Adrenal gland (tissue), 12 donors: ENCODE data around the gene HHIPL1. TPM values are rescaled to one million over a fixed set of nuclear protein-coding genes. Genes with fewer than 3 reads are reported as not detected.

Source experiments
- DNase-seq, 7 donors: peaks; one replicate each; pipeline ENCODE4 v3.0.0-alpha.2; 2019 to 2020
- H3K27ac ChIP-seq, 5 donors: fragments of 200-600 bp; sonication (generic) in 4 of 5; 1 replicate in 3 of 5; 2 replicates in 2 of 5; pipeline versions ENCODE4 v1.5.1 to v1.8.0; 2016 to 2020; ENCODE audit warnings: mild to moderate bottlenecking in 1 of 5
- H3K27me3 ChIP-seq: fragments of 200-600 bp; 2 replicates; pipeline ENCODE4 v1.8.0; 2021
- H3K36me3 ChIP-seq, 2 donors: fragments of 200-600 bp; replicated peaks in 1 of 2; 1 replicate in 1 of 2; 2 replicates in 1 of 2; pipeline versions ENCODE4 v1.5.1 to v1.8.0; 2018 to 2022
- H3K4me1 ChIP-seq, 2 donors: fragments of 200-600 bp; replicated peaks in 1 of 2; 1 replicate in 1 of 2; 2 replicates in 1 of 2; pipeline versions ENCODE4 v1.5.1 to v1.8.0; 2018 to 2021
- H3K4me3 ChIP-seq, 4 donors: fragments of 200-600 bp; sonication (generic) in 3 of 4; one replicate each; pipeline ENCODE4 v1.5.1; 2016 to 2018
- H3K9me3 ChIP-seq, 3 donors: fragments of 200-600 bp; sonication (generic) in 1 of 3; replicated peaks in 1 of 3; 1 replicate in 2 of 3; 2 replicates in 1 of 3; pipeline versions ENCODE4 v1.5.1 to v1.8.0; 2016 to 2021
- POLR2A ChIP-seq, 2 donors: fragments of 450-650 bp; IDR thresholded peaks; one replicate each; pipeline ENCODE4 v1.6.1; 2017; ENCODE audit warnings: antibody characterized with exemption in 2 of 2, mild to moderate bottlenecking in 2 of 2, moderate library complexity in 1 of 2
- WGBS, 4 donors: extraction: QIAGEN DNeasy Blood & Tissue Kit in 2 of 4; methylation state at CpG; one replicate each; pipeline versions ENCODE4 v1.1.5 to v1.1.7; 2013 to 2017; 5-methylcytosine and 5-hydroxymethylcytosine counted together
- intact Hi-C, 2 donors: fragments of 100-400 bp; cut with DNase I; formaldehyde crosslinking; loops; one replicate each; pipeline versions ENCODE4 v1.14.1 to v1.15.0; 2022 to 2023
- polyA plus RNA-seq, 3 donors: library from polyadenylated mRNA; stranded (reverse); fragments of 200-250 nt in 2 of 3; fragments of 350-450 nt in 1 of 3; fragmentation: Illumina TruSeq in 1 of 3; extraction: RNeasy Lipid Tissue Mini Kit (QIAGEN cat#74804) in 1 of 3; gene quantifications; one replicate each; pipeline ENCODE4 v1.2.3, GENCODE V29; 2013 to 2014
- total RNA-seq, 9 donors: library from RNA; depleted of rRNA in 4 of 9; stranded (reverse); fragments of >200 nt in 4 of 9; fragments of 120-200 nt in 1 of 9; fragmentation: NEBNext Ultra II Directional in 1 of 9; extraction: Animal tissue kit (Norgen Biotek cat#: 25700) in 1 of 9; gene quantifications; one replicate each; pipeline versions ENCODE4 v1.1.0 to v1.2.4, GENCODE V29; 2013 to 2023
- TF ChIP-seq, protein P1 (sequence below), 6 experiments: fragments of 450-650 bp in 4 of 6; fragments of 200-600 bp in 2 of 6; sonication (generic) in 1 of 6; IDR thresholded peaks; 1 replicate in 5 of 6; 2 replicates in 1 of 6; pipeline versions ENCODE4 v1.5.1 to v1.8.0; 2016 to 2021; ENCODE audit warnings: antibody characterized with exemption in 6 of 6, mild to moderate bottlenecking in 2 of 6, moderate library complexity in 1 of 6
- donor health status: healthy with polysubstance abuse.
- donor health status: Bipolar disorder and iron deficiency.
- donor health status: DM: yes; HTN: yes; CAD: no.
- donor health status: DM: no; HTN: no; CAD: no.
- donor health status: DM: no; HTN: no; CAD: no.
- donor health status: DM: yes; HTN: yes; CAD: no.

HHIPL1 gene
- total and polyA plus RNA-seq, 12 donors = 0.20 to 2.9 (median 1.3) TPM

DNA sequence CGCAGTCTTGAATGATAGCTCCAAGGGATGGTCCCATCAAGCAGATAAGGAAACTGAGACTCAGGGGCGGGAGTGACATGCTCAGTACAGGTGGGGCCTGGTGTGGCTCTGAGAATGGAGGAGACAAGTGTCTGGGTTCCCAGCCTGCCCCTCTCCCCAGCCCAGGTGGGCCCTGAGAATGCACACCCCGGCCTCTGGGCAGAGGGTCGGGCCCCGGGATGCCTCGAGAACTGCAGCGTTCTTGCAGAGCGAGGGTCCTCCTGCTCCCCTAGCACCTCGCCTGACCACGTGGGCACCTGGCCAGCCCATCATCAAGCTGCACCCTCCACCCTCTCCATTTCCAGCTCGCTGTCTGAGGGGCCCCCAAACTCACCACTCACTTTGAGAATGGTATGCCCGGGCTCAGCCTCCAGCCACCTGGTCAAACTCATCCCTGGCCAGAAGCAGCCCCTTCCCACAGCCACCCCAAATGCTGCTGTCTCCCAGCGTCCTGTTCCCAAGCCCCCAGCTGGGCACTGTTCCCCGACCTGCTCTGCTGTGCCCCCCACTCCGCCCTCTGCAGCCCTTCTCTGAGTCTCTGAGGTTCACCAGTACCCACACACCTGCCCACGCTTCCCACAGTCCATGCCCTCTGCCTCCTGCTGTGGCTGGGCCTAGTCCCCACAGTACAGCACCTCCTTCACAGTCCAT lies 83.4 kb downstream of the HHIPL1 start:
- Histone ChIP-seq H3K4me1 (peaks cover 22 to 30% of the 10 kb centered on the region in 2 donors), H3K27me3 (peaks cover 7% of the 10 kb centered on the region), H3K9me3 (no peaks in the 10 kb centered on the region), H3K27ac (no peak overlapping the region), H3K4me3 (no peak overlapping the region), H3K36me3 (no peaks in the 10 kb centered on the region)
- TF ChIP-seq, protein P1, sequence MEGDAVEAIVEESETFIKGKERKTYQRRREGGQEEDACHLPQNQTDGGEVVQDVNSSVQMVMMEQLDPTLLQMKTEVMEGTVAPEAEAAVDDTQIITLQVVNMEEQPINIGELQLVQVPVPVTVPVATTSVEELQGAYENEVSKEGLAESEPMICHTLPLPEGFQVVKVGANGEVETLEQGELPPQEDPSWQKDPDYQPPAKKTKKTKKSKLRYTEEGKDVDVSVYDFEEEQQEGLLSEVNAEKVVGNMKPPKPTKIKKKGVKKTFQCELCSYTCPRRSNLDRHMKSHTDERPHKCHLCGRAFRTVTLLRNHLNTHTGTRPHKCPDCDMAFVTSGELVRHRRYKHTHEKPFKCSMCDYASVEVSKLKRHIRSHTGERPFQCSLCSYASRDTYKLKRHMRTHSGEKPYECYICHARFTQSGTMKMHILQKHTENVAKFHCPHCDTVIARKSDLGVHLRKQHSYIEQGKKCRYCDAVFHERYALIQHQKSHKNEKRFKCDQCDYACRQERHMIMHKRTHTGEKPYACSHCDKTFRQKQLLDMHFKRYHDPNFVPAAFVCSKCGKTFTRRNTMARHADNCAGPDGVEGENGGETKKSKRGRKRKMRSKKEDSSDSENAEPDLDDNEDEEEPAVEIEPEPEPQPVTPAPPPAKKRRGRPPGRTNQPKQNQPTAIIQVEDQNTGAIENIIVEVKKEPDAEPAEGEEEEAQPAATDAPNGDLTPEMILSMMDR (IDR thresholded peaks at IDR 0.05) = no peak
- intact Hi-C loops = loop anchor here (2.0 to 5.0 kb wide), 2 partner anchors 156 to 159 kb away; no protein-coding TSS in a partner anchor
- DNase-seq = peak in 4 of 7 donors; percentile 6 to 43 (median 16)
- WGBS, 4 donors = 63 to 91% (median 78%) methylated on average over 4 to 16 of the region's 16 CpGs

DNA sequence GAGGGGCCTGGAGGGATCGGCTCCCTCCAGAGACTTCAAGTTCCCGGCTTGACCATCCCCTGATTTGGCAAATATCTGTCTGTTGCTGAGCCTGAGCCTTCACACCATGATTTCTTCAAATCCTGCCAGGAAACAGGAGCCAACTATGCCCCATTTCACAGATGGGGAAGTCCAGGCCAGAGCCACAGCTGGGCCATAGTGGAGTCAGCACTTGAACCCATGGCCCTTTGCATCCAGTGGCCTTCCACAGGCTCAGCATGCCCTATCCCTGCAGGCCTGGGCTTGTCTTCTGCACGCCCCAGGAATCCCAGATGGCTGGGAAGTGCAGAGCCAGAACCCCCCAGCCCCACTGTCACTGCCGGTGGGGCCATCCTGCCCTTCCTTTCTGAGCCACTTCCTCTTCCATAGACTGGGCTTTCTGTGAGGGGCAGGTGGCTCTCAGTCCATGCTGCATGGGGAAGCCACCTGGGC lies 84.1 kb downstream of the HHIPL1 start:
- Histone ChIP-seq H3K9me3 (no peaks in the 10 kb centered on the region), H3K4me3 (no peak overlapping the region), H3K4me1 (peaks cover 22 to 30% of the 10 kb centered on the region in 2 donors), H3K27ac (no peak overlapping the region), H3K36me3 (no peaks in the 10 kb centered on the region), H3K27me3 (peaks cover 7% of the 10 kb centered on the region)
- DNase-seq = peak in 2 of 7 donors; percentile 2 to 36
- intact Hi-C loops = loop anchor here (2.0 to 5.0 kb wide), 2 partner anchors 156 to 158 kb away; no protein-coding TSS in a partner anchor
- no peak for TF ChIP-seq POLR2A (IDR thresholded peaks at IDR 0.05)
- TF ChIP-seq, protein P1 (IDR thresholded peaks at IDR 0.05) = no peak
- WGBS, 4 donors = 63 to 77% (median 74%) methylated on average over 4 of the region's 4 CpGs

Other genes with a start within 250 kb of the HHIPL1 start
- 10 to 100 TPM; 34.6 to 58.6 (median 46.7) TPM for gene SETD3, start 164.3 kb upstream of the HHIPL1 start, total RNA-seq
- gene SETD3, start 164.3 kb upstream of the HHIPL1 start, polyA plus RNA-seq = 10 to 100 TPM; 23.1 to 56.8 (median 23.9) TPM
- gene CCNK, start 163.7 kb upstream of the HHIPL1 start, total RNA-seq = 10 to 100 TPM in 8 of 9 donors, 1 to 10 TPM in 1; 9.9 to 39.5 (median 21.3) TPM
- gene CCNK, start 163.7 kb upstream of the HHIPL1 start, polyA plus RNA-seq = 10 to 100 TPM; 12.2 to 44.3 (median 13.0) TPM
- gene CCDC85C, start 40.9 kb upstream of the HHIPL1 start, total RNA-seq = 10 to 100 TPM in 8 of 9 donors, 1 to 10 TPM in 1; 4.2 to 59.0 (median 41.2) TPM
- gene CCDC85C, start 40.9 kb upstream of the HHIPL1 start, polyA plus RNA-seq = 10 to 100 TPM; 10.8 to 41.7 (median 23.4) TPM
- 1 to 10 TPM in 6 of 9 donors, under 1 TPM in 3; 0.67 to 3.2 (median 2.1) TPM for gene CYP46A1, start 39.2 kb downstream of the HHIPL1 start, total RNA-seq
- 1 to 10 TPM; 1.6 to 5.9 (median 3.0) TPM for gene CYP46A1, start 39.2 kb downstream of the HHIPL1 start, polyA plus RNA-seq
- gene EML1, start 148.3 kb downstream of the HHIPL1 start, total RNA-seq = 10 to 100 TPM; 10.3 to 59.5 (median 22.2) TPM
- gene EML1, start 148.3 kb downstream of the HHIPL1 start, polyA plus RNA-seq = 1 to 10 TPM; 5.5 to 8.1 (median 7.6) TPM